ENCODE measurements around the gene PXDN.
"Not testable (repeated sequence)": the region's sequence is repeated elsewhere in the genome, so short reads cannot be mapped to it uniquely, and the experiment has no call there.

PXDN gene

GRCh38 chr2:1683297-1683696 lies 61.0 kb downstream of the PXDN start:
- DNase-seq (ENCODE audit: low spot score): no peak

GRCh38 chr2:1682181-1682440 lies 62.2 kb downstream of the PXDN start:
- DNase-seq (ENCODE audit: low spot score): no peak

GRCh38 chr2:1681323-1682180 lies 62.8 kb downstream of the PXDN start:
- no peak for DNase-seq (ENCODE audit: low spot score)

- DNase-seq (ENCODE audit: low spot score): no peak
These were observed 63.3 kb downstream of the PXDN start for GRCh38 chr2:1681017-1681318.

- no peak for DNase-seq (ENCODE audit: low spot score)
These were observed 63.9 kb downstream of the PXDN start for GRCh38 chr2:1680222-1681016.

GRCh38 chr2:1679488-1680039 lies 64.8 kb downstream of the PXDN start:
- DNase-seq (ENCODE audit: low spot score): not testable (repeated sequence)

- DNase-seq (ENCODE audit: low spot score): not testable (repeated sequence)
These were observed 65.2 kb downstream of the PXDN start for GRCh38 chr2:1679065-1679464.

GRCh38 chr2:1678609-1679008 lies 65.7 kb downstream of the PXDN start:
- no peak for DNase-seq (ENCODE audit: low spot score)

GRCh38 chr2:1677821-1678165 lies 66.5 kb downstream of the PXDN start:
- no peak for DNase-seq (ENCODE audit: low spot score)

GRCh38 chr2:1676913-1677820 lies 67.1 kb downstream of the PXDN start:
- DNase-seq (ENCODE audit: low spot score): no peak

GRCh38 chr2:1676091-1676912 lies 68.0 kb downstream of the PXDN start:
- no peak for DNase-seq (ENCODE audit: low spot score)

- no peak for DNase-seq (ENCODE audit: low spot score)
These were observed 68.7 kb downstream of the PXDN start for GRCh38 chr2:1675633-1676032.

GRCh38 chr2:1674766-1675397 lies 69.4 kb downstream of the PXDN start:
- DNase-seq (ENCODE audit: low spot score): no peak

- no peak for DNase-seq (ENCODE audit: low spot score)
These were observed 70.0 kb downstream of the PXDN start for GRCh38 chr2:1674276-1674675.

- no peak for DNase-seq (ENCODE audit: low spot score)
These were observed 71.0 kb downstream of the PXDN start for GRCh38 chr2:1673160-1673944.

- DNase-seq (ENCODE audit: low spot score): no peak
These were observed 71.6 kb downstream of the PXDN start for GRCh38 chr2:1672738-1673137.

- DNase-seq (ENCODE audit: low spot score): no peak
These were observed 72.4 kb downstream of the PXDN start for GRCh38 chr2:1671916-1672315.

- no peak for DNase-seq (ENCODE audit: low spot score)
These were observed 73.7 kb downstream of the PXDN start for GRCh38 chr2:1670636-1671035.

- DNase-seq (ENCODE audit: low spot score): no peak
These were observed 78.4 kb downstream of the PXDN start for GRCh38 chr2:1665761-1666505.

- DNase-seq (ENCODE audit: low spot score): no peak
These were observed 79.6 kb downstream of the PXDN start for GRCh38 chr2:1664698-1665097.

All from germinal center (tissue), 1 donor.